ENCODE data around the gene NFKB2.

GRCh38 chr10:102436312-102436711 is 40.8 kb downstream of the NFKB2 start:
- TF ChIP-seq CTCF (IDR thresholded peaks at IDR 0.05) (no peak), POLR2AphosphoS5 (IDR thresholded peaks at IDR 0.05) (no peak)
